HEK293 (cell line): ENCODE data around the gene MICALL1.

Source experiments
- MZF1 ChIP-seq: fragments of 450-650 bp; formaldehyde crosslinking; IDR thresholded peaks from 2 replicates; pipeline ENCODE4 v1.5.1; 2017; ENCODE audit warnings: missing biosample characterization, missing genetic modification characterization, borderline replicate concordance
- SCRT2 ChIP-seq: fragments of 450-650 bp; formaldehyde crosslinking; IDR thresholded peaks from 2 replicates; pipeline ENCODE4 v1.5.1; 2016; ENCODE audit warnings: missing biosample characterization, missing genetic modification characterization
- SP7 ChIP-seq: fragments of 450-650 bp; formaldehyde crosslinking; IDR thresholded peaks from 2 replicates; pipeline ENCODE4 v1.5.1; 2016; ENCODE audit warnings: missing biosample characterization, missing genetic modification characterization
- TRIM28 ChIP-seq: IDR thresholded peaks from 2 replicates; pipeline ENCODE4 v1.6.1; 2011; ENCODE audit warnings: low read length, control low read depth, borderline replicate concordance
- YY2 ChIP-seq: fragments of 450-650 bp; formaldehyde crosslinking; IDR thresholded peaks from 2 replicates; pipeline ENCODE4 v1.5.1; 2016; ENCODE audit warnings: missing biosample characterization, missing genetic modification characterization
- ZBTB7A ChIP-seq: fragments of 450-650 bp; formaldehyde crosslinking; IDR thresholded peaks from 2 replicates; pipeline ENCODE4 v1.5.1; 2016; ENCODE audit warnings: low read depth, missing biosample characterization, missing genetic modification characterization
- ZNF19 ChIP-seq: fragments of 450-650 bp; formaldehyde crosslinking; IDR thresholded peaks from 2 replicates; pipeline ENCODE4; 2016; ENCODE audit warnings: missing biosample characterization, missing genetic modification characterization, low read depth
- ZNF221 ChIP-seq: fragments of 450-650 bp; formaldehyde crosslinking; IDR thresholded peaks from 2 replicates; pipeline ENCODE4 v1.5.1; 2017; ENCODE audit warnings: missing biosample characterization, missing genetic modification characterization, borderline replicate concordance
- ZNF223 ChIP-seq: fragments of 450-650 bp; formaldehyde crosslinking; IDR thresholded peaks from 2 replicates; pipeline ENCODE4 v1.5.1; 2016; ENCODE audit warnings: missing biosample characterization, missing genetic modification characterization
- ZNF248 ChIP-seq: fragments of 450-650 bp; formaldehyde crosslinking; IDR thresholded peaks from 2 replicates; pipeline ENCODE4 v1.5.1; 2017; ENCODE audit warnings: missing biosample characterization, missing genetic modification characterization
- ZNF274 ChIP-seq, 2 experiments: fragments of 200-500 bp in 1 of 2; fragments of 450-650 bp in 1 of 2; sonication (Bioruptor generic) in 1 of 2; formaldehyde crosslinking in 1 of 2; IDR thresholded peaks; 2 replicates each; pipeline versions ENCODE4 v1.5.1 to v1.6.1; 2014 to 2016; ENCODE audit warnings: borderline replicate concordance in 1 of 2, inconsistent platforms in 1 of 2, low read length in 1 of 2, missing biosample characterization in 1 of 2, missing genetic modification characterization in 1 of 2
- ZNF292 ChIP-seq: fragments of 450-650 bp; formaldehyde crosslinking; IDR thresholded peaks from 2 replicates; pipeline ENCODE4 v1.5.1; 2016; ENCODE audit warnings: low read depth, missing biosample characterization, missing genetic modification characterization, borderline replicate concordance
- ZNF366 ChIP-seq: fragments of 450-650 bp; formaldehyde crosslinking; conservative IDR thresholded peaks from 2 replicates; pipeline ENCODE4 v1.5.1; 2016; ENCODE audit warnings: missing biosample characterization, missing genetic modification characterization
- ZNF48 ChIP-seq: fragments of 450-650 bp; formaldehyde crosslinking; IDR thresholded peaks from 2 replicates; pipeline ENCODE4 v1.5.1; 2016; ENCODE audit warnings: missing biosample characterization, missing genetic modification characterization
- ZNF514 ChIP-seq: fragments of 450-650 bp; formaldehyde crosslinking; IDR thresholded peaks from 2 replicates; pipeline ENCODE4 v1.5.1; 2016; ENCODE audit warnings: missing biosample characterization, missing genetic modification characterization
- ZNF792 ChIP-seq: fragments of 450-650 bp; formaldehyde crosslinking; IDR thresholded peaks from 2 replicates; pipeline ENCODE4 v1.5.1; 2016; ENCODE audit warnings: missing biosample characterization, missing genetic modification characterization
- ZSCAN30 ChIP-seq: fragments of 450-650 bp; IDR thresholded peaks from 2 replicates; pipeline ENCODE4 v1.5.1; 2018; ENCODE audit warnings: missing biosample characterization, mild to moderate bottlenecking, missing genetic modification characterization, moderate library complexity
- TF ChIP-seq, protein P1 (sequence below): fragments of 450-650 bp; formaldehyde crosslinking; IDR thresholded peaks from 2 replicates; pipeline ENCODE4 v1.5.1; 2016; ENCODE audit warnings: missing biosample characterization, missing genetic modification characterization
- TF ChIP-seq, protein P2 (sequence below): fragments of 450-650 bp; formaldehyde crosslinking; IDR thresholded peaks from 2 replicates; pipeline ENCODE4 v1.5.1; 2016; ENCODE audit warnings: missing biosample characterization, missing genetic modification characterization, borderline replicate concordance
- TF ChIP-seq, protein P3 (sequence below): fragments of 450-650 bp; formaldehyde crosslinking; IDR thresholded peaks from 2 replicates; pipeline ENCODE4 v1.5.1; 2016; ENCODE audit warnings: missing biosample characterization, missing genetic modification characterization
- TF ChIP-seq, protein P4 (sequence below): fragments of 450-650 bp; formaldehyde crosslinking; IDR thresholded peaks from 2 replicates; pipeline ENCODE4 v1.5.1; 2016; ENCODE audit warnings: missing biosample characterization, missing genetic modification characterization
- TF ChIP-seq, protein P5 (sequence below): fragments of 450-650 bp; formaldehyde crosslinking; IDR thresholded peaks from 2 replicates; pipeline ENCODE4 v1.5.1; 2016; ENCODE audit warnings: missing biosample characterization, missing genetic modification characterization
- TF ChIP-seq, protein P6 (sequence below): sonication (generic); formaldehyde crosslinking; IDR thresholded peaks from 2 replicates; pipeline ENCODE4 v1.8.1; 2022; ENCODE audit warnings: mild to moderate bottlenecking, moderate library complexity, missing genetic modification reagents
- TF ChIP-seq, protein P7 (sequence below): fragments of 450-650 bp; formaldehyde crosslinking; IDR thresholded peaks from 2 replicates; pipeline ENCODE4 v1.5.1; 2017; ENCODE audit warnings: missing biosample characterization, missing genetic modification characterization
- TF ChIP-seq, protein P8 (sequence below): fragments of 450-650 bp; formaldehyde crosslinking; IDR thresholded peaks from 2 replicates; pipeline ENCODE4 v1.5.1; 2016; ENCODE audit warnings: missing biosample characterization, missing genetic modification characterization

MICALL1 gene

DNA sequence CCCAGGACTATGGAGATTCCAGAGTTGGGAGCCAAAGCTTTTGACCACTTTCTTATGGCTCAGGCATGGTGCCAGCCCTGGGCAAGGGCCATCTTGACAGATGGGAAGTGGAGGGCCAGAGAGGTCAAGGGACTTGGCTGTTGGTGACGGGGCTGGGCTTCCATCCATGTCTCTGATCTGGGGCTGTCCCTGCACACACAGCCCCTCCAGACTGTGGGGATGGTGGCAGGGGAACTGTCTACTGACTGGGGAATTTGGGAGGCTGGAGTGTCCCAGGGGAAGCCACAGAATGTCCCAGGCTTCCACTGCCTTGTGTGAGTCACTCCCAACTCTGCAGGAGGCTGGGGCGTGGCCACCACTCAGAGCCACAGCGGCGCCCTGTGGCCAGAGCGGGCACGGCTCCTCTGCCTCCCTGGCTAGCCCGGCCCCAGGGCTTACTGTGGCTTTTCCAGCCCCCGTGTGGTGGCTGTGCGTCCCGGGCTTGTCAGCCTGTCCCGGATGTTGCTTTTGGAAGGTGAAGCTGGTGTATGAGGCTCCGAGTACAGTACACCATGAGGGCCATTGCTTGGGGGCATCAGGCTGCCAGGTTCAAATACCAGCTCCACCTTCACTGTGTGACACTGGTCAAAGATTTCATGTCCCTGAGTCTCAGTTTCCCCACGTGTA is 27.7 kb downstream of the MICALL1 start (continued):
- TF ChIP-seq, protein P1, sequence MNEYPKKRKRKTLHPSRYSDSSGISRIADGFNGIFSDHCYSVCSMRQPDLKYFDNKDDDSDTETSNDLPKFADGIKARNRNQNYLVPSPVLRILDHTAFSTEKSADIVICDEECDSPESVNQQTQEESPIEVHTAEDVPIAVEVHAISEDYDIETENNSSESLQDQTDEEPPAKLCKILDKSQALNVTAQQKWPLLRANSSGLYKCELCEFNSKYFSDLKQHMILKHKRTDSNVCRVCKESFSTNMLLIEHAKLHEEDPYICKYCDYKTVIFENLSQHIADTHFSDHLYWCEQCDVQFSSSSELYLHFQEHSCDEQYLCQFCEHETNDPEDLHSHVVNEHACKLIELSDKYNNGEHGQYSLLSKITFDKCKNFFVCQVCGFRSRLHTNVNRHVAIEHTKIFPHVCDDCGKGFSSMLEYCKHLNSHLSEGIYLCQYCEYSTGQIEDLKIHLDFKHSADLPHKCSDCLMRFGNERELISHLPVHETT, result 0 out of 2 replicates have a peak, but pooled peaks have one; percentile 50
- TF ChIP-seq, protein P2, sequence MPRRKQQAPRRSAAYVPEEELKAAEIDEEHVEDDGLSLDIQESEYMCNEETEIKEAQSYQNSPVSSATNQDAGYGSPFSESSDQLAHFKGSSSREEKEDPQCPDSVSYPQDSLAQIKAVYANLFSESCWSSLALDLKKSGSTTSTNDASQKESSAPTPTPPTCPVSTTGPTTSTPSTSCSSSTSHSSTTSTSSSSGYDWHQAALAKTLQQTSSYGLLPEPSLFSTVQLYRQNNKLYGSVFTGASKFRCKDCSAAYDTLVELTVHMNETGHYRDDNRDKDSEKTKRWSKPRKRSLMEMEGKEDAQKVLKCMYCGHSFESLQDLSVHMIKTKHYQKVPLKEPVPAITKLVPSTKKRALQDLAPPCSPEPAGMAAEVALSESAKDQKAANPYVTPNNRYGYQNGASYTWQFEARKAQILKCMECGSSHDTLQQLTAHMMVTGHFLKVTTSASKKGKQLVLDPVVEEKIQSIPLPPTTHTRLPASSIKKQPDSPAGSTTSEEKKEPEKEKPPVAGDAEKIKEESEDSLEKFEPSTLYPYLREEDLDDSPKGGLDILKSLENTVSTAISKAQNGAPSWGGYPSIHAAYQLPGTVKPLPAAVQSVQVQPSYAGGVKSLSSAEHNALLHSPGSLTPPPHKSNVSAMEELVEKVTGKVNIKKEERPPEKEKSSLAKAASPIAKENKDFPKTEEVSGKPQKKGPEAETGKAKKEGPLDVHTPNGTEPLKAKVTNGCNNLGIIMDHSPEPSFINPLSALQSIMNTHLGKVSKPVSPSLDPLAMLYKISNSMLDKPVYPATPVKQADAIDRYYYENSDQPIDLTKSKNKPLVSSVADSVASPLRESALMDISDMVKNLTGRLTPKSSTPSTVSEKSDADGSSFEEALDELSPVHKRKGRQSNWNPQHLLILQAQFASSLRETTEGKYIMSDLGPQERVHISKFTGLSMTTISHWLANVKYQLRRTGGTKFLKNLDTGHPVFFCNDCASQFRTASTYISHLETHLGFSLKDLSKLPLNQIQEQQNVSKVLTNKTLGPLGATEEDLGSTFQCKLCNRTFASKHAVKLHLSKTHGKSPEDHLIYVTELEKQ (tag by site-specific recombination), result no peak
- no peak for TF ChIP-seq ZBTB7A
- no peak for TF ChIP-seq ZNF292
- peak; percentile 88; the same call in 1 of the 2 replicates for TF ChIP-seq TRIM28
- TF ChIP-seq ZNF48, result no peak
- peak; percentile 85 for TF ChIP-seq SP7
- TF ChIP-seq, protein P3, sequence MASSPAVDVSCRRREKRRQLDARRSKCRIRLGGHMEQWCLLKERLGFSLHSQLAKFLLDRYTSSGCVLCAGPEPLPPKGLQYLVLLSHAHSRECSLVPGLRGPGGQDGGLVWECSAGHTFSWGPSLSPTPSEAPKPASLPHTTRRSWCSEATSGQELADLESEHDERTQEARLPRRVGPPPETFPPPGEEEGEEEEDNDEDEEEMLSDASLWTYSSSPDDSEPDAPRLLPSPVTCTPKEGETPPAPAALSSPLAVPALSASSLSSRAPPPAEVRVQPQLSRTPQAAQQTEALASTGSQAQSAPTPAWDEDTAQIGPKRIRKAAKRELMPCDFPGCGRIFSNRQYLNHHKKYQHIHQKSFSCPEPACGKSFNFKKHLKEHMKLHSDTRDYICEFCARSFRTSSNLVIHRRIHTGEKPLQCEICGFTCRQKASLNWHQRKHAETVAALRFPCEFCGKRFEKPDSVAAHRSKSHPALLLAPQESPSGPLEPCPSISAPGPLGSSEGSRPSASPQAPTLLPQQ (tag by site-specific recombination), result peak; percentile 77
- peak; percentile 54; the same call in 1 of the 2 replicates for TF ChIP-seq ZNF792 (tag by site-specific recombination)
- peak; percentile 45 for TF ChIP-seq ZNF366 (tag by site-specific recombination)
- no peak for TF ChIP-seq ZNF274 (IDR thresholded peaks at IDR 0.05; ENCODE audit: low read length)
- TF ChIP-seq ZNF274 (tag by site-specific recombination; IDR thresholded peaks at IDR 0.05; ENCODE audit: borderline replicate concordance), result no peak
- no peak for TF ChIP-seq ZNF248 (tag by site-specific recombination)
- TF ChIP-seq MZF1 (tag by site-specific recombination), result peak; percentile 70; the same call in 1 of the 2 replicates
- TF ChIP-seq YY2 (tag by site-specific recombination), result peak; percentile 49; the same call in 1 of the 2 replicates
- TF ChIP-seq ZSCAN30 (tag by site-specific recombination), result 0 out of 2 replicates have a peak, but pooled peaks have one; percentile 59
- TF ChIP-seq ZNF221, result no peak
- TF ChIP-seq, protein P4, sequence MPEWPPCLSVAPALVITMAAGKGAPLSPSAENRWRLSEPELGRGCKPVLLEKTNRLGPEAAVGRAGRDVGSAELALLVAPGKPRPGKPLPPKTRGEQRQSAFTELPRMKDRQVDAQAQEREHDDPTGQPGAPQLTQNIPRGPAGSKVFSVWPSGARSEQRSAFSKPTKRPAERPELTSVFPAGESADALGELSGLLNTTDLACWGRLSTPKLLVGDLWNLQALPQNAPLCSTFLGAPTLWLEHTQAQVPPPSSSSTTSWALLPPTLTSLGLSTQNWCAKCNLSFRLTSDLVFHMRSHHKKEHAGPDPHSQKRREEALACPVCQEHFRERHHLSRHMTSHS (tag by site-specific recombination), result no peak
- TF ChIP-seq ZNF223 (tag by site-specific recombination), result no peak
- TF ChIP-seq, protein P5, sequence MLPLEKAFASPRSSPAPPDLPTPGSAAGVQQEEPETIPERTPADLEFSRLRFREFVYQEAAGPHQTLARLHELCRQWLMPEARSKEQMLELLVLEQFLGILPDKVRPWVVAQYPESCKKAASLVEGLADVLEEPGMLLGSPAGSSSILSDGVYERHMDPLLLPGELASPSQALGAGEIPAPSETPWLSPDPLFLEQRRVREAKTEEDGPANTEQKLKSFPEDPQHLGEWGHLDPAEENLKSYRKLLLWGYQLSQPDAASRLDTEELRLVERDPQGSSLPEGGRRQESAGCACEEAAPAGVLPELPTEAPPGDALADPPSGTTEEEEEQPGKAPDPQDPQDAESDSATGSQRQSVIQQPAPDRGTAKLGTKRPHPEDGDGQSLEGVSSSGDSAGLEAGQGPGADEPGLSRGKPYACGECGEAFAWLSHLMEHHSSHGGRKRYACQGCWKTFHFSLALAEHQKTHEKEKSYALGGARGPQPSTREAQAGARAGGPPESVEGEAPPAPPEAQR (tag by site-specific recombination), result no peak
- no peak for TF ChIP-seq ZNF514 (tag by site-specific recombination)
- no peak for TF ChIP-seq SCRT2 (tag by site-specific recombination)
- no peak for TF ChIP-seq ZNF19
- TF ChIP-seq, protein P6, sequence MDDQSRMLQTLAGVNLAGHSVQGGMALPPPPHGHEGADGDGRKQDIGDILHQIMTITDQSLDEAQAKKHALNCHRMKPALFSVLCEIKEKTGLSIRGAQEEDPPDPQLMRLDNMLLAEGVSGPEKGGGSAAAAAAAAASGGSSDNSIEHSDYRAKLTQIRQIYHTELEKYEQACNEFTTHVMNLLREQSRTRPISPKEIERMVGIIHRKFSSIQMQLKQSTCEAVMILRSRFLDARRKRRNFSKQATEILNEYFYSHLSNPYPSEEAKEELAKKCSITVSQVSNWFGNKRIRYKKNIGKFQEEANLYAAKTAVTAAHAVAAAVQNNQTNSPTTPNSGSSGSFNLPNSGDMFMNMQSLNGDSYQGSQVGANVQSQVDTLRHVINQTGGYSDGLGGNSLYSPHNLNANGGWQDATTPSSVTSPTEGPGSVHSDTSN (CRISPR knock-in tag), result 0 out of 2 replicates have a peak, but pooled peaks have one; percentile 56
- TF ChIP-seq, protein P7, sequence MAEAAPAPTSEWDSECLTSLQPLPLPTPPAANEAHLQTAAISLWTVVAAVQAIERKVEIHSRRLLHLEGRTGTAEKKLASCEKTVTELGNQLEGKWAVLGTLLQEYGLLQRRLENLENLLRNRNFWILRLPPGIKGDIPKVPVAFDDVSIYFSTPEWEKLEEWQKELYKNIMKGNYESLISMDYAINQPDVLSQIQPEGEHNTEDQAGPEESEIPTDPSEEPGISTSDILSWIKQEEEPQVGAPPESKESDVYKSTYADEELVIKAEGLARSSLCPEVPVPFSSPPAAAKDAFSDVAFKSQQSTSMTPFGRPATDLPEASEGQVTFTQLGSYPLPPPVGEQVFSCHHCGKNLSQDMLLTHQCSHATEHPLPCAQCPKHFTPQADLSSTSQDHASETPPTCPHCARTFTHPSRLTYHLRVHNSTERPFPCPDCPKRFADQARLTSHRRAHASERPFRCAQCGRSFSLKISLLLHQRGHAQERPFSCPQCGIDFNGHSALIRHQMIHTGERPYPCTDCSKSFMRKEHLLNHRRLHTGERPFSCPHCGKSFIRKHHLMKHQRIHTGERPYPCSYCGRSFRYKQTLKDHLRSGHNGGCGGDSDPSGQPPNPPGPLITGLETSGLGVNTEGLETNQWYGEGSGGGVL (tag by site-specific recombination), result no peak
- TF ChIP-seq, protein P8, sequence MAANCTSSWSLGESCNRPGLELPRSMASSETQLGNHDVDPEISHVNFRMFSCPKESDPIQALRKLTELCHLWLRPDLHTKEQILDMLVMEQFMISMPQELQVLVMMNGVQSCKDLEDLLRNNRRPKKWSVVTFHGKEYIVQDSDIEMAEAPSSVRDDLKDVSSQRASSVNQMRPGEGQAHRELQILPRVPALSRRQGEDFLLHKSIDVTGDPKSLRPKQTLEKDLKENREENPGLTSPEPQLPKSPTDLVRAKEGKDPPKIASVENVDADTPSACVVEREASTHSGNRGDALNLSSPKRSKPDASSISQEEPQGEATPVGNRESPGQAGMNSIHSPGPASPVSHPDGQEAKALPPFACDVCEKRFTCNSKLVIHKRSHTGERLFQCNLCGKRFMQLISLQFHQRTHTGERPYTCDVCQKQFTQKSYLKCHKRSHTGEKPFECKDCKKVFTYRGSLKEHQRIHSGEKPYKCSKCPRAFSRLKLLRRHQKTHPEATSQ (tag by site-specific recombination), result no peak
